HG03103 (cell line): ENCODE data around the gene HLA-DOA.

ENCODE experiments used
- ATAC-seq: cut with Tn5 transposase; IDR thresholded peaks from one replicate; pipeline ENCODE4 v1.9.1; 2021; ENCODE audit warnings: low read depth; ENCODE audit not compliant: unreplicated experiment

HLA-DOA gene

DNA sequence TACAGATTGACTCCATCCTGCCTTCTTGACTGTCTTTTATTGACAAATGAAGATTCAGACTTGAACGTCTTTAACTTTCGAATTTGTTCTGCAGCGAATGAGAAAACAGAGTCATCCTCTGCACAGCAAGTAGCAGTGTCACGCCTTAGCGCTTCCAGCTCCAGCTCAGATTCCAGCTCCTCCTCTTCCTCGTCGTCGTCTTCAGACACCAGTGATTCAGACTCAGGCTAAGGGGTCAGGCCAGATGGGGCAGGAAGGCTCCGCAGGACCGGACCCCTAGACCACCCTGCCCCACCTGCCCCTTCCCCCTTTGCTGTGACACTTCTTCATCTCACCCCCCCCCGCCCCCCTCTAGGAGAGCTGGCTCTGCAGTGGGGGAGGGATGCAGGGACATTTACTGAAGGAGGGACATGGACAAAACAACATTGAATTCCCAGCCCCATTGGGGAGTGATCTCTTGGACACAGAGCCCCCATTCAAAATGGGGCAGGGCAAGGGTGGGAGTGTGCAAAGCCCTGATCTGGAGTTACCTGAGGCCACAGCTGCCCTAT is 28.8 kb downstream of the HLA-DOA start:
- no peak for ATAC-seq

GRCh38 chr6:32979720-32980487 is 29.5 kb downstream of the HLA-DOA start:
- no peak for ATAC-seq

DNA sequence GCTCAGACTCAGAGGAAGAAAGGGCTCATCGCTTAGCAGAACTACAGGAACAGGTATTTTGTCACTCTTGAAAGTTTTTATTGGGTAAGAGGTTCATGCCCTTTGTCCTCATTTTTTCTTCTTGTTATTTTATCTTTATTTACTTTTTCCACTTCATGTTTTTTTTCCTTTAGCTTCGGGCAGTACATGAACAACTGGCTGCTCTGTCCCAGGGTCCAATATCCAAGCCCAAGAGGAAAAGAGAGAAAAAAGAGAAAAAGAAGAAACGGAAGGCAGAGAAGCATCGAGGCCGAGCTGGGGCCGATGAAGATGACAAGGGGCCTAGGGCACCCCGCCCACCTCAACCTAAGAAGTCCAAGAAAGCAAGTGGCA is 31.5 kb downstream of the HLA-DOA start:
- ATAC-seq = no peak

GRCh38 chr6:32977272-32977952 is 32.0 kb downstream of the HLA-DOA start:
- ATAC-seq = no peak

GRCh38 chr6:32976334-32977069 is 32.9 kb downstream of the HLA-DOA start:
- no peak for ATAC-seq

GRCh38 chr6:32975886-32976285 is 33.5 kb downstream of the HLA-DOA start:
- no peak for ATAC-seq

DNA sequence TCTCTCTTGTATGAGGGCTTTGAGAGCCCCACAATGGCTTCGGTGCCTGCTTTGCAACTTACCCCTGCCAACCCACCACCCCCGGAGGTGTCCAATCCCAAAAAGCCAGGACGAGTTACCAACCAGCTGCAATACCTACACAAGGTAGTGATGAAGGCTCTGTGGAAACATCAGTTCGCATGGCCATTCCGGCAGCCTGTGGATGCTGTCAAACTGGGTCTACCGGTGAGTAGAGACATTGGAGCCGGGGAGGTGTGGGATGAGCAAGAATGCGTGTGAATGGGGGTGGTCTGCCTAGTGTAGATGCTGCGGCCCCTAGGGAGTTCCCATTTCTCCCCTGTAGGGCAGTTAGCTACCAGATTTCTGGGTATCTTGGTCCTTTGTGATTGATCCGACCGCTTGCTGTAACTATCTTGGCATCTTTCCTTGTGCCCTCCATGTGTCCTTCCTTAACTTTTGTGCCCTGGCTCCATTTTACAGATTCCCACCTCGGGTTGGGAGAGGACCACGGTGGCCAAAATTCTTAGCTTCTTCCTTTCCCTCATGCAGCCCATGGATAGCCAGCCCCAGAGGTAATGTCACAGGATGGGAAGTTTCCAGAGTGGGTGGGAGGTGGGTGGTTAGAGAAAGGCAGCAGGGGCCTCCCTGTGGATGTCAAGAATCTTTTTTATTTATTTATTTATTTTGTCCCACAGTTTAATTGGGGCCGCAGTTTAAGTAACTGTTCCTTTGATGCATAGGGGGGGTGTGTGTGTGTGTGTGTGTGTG is 34.7 kb downstream of the HLA-DOA start:
- ATAC-seq = no peak

- no peak for ATAC-seq
Measured at GRCh38 chr6:32974016-32974333, 35.4 kb downstream of the HLA-DOA start.

DNA sequence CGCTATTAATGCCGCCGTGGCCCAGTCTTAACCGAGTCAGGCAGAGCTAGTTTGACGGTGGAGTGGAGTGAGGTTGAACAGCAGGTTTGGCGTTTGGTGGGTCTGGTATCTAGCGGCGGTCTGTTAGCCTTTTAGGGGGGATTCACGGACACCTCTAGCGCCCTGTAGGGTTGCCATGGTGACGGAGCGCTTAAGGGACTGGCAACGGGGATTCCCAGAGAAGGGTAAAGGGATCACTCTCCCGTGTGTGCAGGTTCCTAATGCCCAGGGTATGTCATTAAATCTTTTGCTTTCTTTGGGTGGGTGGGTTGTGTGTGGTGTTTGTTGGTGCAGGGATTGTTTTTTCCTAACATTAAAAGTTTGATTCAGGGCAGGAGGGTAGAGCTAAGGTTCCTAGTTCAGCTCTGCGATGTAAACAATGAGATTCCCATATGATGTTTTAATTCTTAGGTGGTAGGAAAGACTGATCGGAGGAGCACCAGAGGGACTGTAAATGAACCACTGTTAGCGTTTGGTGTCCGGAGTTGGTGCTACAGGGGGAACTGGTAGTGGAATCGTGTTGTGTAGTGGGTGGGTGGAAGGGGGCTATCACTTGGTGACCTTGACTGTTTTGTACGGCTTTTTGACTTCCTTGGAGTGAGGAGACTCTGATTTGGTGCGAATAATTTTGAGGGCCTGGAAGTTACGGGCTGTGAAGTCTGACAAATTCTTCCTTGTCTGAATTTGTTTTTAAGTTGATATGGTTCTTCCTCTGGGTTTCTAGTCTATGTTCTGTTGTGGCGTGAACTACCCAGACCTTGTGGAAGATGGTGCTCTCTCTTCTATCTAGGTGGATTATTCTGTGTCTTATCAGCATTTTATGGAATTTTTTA is 36.0 kb downstream of the HLA-DOA start:
- no peak for ATAC-seq

- ATAC-seq = no peak
Measured at GRCh38 chr6:32972353-32973143, 36.8 kb downstream of the HLA-DOA start.

- ATAC-seq = peak; percentile 33
Measured at GRCh38 chr6:32971581-32972352, 37.6 kb downstream of the HLA-DOA start.

GRCh38 chr6:32971242-32971580 is 38.2 kb downstream of the HLA-DOA start:
- no peak for ATAC-seq

DNA sequence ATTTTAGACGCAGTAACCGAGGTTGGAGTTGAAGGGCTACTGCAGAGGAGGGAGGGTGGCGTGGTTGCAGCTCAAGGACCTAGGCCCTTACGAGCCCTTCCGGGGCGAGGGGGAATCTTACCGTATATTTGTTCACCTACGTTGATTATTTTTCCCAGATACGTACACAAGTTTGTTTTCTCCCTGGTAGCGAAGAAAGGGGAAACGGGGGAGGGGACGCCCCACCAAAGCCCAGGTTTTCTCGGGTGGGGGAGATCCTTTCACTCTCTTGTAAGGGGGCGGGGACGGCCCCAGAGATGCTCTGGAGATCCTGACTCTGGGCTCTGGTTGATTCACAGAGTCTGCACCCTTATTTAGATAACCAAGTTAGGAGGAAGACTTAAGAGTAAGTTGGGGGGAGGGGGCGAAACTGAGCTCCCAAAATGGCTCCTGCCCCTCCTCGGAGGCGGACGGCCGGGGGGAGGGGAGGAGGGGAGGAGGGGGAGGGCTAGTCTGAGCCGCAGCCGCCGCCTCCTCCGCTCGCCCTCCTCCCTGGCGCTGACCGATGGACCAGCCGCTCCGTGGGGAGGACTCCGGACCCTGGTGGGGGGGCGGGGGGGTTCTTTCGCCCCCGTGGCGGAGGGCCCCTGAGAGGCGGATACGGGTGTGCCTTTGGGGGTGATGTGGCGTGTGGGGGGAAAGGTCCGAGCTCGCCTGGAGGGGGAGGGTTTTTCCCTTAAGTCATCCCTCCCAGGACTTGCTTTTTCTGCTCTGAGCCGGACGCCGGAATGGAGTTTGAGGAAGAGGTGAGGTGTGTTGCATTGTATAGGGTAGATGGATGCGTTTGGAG is 38.8 kb downstream of the HLA-DOA start:
- ATAC-seq = no peak

GRCh38 chr6:32969685-32970412 is 39.5 kb downstream of the HLA-DOA start:
- no peak for ATAC-seq

DNA sequence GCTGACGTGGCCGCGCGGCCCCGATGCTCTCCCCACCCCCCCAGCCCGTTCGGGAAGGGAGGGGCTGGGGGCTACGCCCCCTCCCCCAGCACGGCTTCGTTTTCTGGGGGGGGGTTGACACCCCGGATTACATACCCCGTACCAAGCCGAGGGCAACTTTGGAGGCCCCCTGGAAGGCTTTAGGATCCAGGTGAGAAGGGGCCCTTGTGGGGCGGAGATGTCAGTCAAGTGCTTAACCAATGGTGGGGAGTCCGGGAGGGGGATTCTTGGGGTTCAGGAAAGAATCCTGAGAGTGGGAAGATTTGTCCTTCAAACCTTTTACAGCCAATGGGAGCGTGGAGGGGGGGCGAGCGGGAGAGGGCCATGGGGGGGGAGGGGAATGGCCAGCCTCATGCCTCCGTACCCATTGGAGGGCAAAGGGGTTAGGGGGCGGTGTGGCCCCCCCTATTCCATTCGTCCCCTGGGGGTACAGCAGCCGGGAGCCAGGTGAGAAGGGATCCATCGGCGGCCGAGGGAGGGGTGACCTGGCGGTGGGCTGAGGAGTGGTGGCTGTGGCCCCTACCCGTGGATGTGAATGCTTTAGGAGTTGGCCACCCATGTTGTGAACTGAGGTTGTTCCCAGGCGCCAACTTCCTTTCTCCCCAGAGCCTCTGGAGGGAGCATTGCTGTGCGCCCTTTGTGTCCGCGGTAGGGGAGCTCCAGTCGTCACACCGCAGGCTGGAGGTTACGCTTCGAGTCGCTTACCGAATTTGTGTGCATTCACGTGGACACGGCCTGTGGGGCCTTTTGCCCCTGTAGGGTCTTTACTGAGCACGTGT is 40.3 kb downstream of the HLA-DOA start:
- no peak for ATAC-seq
